GM06990 (cell line): ENCODE data around the gene GNG13.

Experiments used
- DNase-seq: peaks from one replicate; pipeline ENCODE4 v3.0.0-alpha.2; 2011; ENCODE audit not compliant: insufficient read length; ENCODE audit errors: extremely low read depth
- H3K27me3 ChIP-seq: replicated peaks from 2 replicates; pipeline ENCODE4 v1.6.0; 2011; ENCODE audit warnings: low read length; ENCODE audit not compliant: control insufficient read depth, insufficient read depth
- H3K36me3 ChIP-seq: 2 replicates; pipeline ENCODE4 v1.5.1; 2011; ENCODE audit warnings: low read length; ENCODE audit not compliant: control insufficient read depth, insufficient read depth
- H3K4me3 ChIP-seq: replicated peaks from 2 replicates; pipeline ENCODE4 v1.5.1; 2011; ENCODE audit warnings: low read depth, mild to moderate bottlenecking, control low read depth, low read length
- CTCF ChIP-seq: IDR thresholded peaks from 2 replicates; pipeline ENCODE4 v1.5.1; 2011; ENCODE audit warnings: low read length, control low read depth, mild to moderate bottlenecking, inconsistent platforms; ENCODE audit not compliant: insufficient read depth, poor library complexity, severe bottlenecking

Gene GNG13

GRCh38 chr16:795580-796229 is 4.8 kb downstream of the GNG13 start:
- H3K4me3 ChIP-seq = no peak overlapping the region
- no peaks in the 10 kb centered on the region; the same call in 1 of the 2 replicates for H3K27me3 ChIP-seq
- DNase-seq = no peak
- peaks cover 7% of the 10 kb centered on the region for H3K36me3 ChIP-seq
- TF ChIP-seq CTCF = no peak

- DNase-seq = no peak
- no peaks in the 10 kb centered on the region; the same call in 1 of the 2 replicates for H3K27me3 ChIP-seq
- TF ChIP-seq CTCF = no peak
- peaks cover 8% of the 10 kb centered on the region for H3K36me3 ChIP-seq
- H3K4me3 ChIP-seq = no peak overlapping the region
Measured at GRCh38 chr16:794853-795466, 5.6 kb downstream of the GNG13 start.

GRCh38 chr16:794091-794822 is 6.3 kb downstream of the GNG13 start:
- Histone ChIP-seq H3K36me3 (peaks cover 8% of the 10 kb centered on the region), H3K27me3 (no peaks in the 10 kb centered on the region), H3K4me3 (no peak overlapping the region)
- DNase-seq = no peak
- no peak for TF ChIP-seq CTCF

- no peak for TF ChIP-seq CTCF
- DNase-seq = no peak
- Histone ChIP-seq H3K27me3 (no peaks in the 10 kb centered on the region), H3K36me3 (peaks cover 8% of the 10 kb centered on the region), H3K4me3 (no peak overlapping the region)
Measured at GRCh38 chr16:793414-793813, 7.1 kb downstream of the GNG13 start.

- Histone ChIP-seq H3K36me3 (peaks cover 8% of the 10 kb centered on the region), H3K27me3 (no peaks in the 10 kb centered on the region), H3K4me3 (no peak overlapping the region)
- TF ChIP-seq CTCF = no peak
- DNase-seq = no peak
Measured at GRCh38 chr16:792221-792995, 8.1 kb downstream of the GNG13 start.
